Measurements from ENCODE around the gene ZNF816.
"Not testable (repeated sequence)": the region's sequence is repeated elsewhere in the genome, so short reads cannot be mapped to it uniquely, and the experiment has no call there.

The ZNF816 gene

DNA sequence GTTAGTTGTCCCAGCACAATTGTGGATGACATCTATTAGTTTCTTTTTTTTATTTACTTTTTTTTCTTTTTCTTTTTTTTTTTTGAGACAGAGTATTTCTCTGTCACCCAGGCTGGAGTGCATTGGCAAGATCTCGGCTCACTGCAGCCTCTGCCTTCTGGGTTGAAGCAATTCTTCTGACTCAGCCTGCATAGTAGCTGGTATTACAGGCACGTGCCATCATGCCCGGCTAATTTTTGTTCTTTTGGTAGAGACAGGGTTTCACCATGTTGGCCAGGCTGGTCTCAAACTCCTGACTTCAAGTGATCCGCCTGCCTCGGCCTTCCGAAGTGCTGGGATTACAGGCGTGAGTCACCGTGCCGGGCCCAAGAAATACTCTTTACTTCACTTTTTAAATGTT lies 38.0 kb downstream of the ZNF816 start:
- not testable (repeated sequence) for DNase-seq (ENCODE audit: low spot score)

DNA sequence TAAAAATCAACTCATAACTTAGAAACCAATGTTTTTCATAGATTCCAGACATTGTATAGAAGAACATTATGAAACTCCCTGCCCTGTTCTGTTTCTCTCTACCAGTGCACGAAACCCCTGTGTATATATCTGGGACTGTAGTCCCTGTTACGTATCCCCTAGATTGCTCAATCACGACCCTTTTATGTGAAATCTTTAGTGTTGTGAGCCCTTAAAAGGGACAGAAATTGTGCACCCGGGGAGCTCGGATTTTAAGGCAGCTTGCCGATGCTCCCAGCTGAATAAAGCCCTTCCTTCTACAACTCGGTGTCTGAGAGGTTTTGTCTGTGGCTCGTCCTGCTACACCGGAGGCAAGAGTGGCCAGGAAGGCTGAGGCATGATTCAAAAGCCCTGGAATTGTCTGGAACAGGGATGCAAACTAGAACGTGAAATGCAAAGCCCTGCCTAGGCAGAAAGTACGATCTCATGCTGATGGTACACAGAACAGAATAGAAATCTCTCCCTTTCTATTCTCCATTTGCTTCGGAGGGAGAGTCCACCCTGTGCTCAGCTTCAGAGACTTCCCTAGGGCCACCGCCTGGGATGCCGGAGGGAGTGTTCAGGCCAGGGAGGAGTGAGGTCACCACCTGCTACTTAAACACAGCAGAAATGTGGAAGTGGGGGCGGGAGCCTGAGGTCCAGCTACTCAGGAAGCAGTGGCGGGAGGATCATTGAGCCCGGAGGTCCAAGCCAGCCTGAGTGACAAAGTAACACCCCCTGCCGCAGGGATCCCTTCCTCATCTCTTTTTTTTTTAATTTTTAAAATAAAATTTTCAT lies 38.7 kb downstream of the ZNF816 start:
- DNase-seq (ENCODE audit: low spot score): peak; percentile 39

DNA sequence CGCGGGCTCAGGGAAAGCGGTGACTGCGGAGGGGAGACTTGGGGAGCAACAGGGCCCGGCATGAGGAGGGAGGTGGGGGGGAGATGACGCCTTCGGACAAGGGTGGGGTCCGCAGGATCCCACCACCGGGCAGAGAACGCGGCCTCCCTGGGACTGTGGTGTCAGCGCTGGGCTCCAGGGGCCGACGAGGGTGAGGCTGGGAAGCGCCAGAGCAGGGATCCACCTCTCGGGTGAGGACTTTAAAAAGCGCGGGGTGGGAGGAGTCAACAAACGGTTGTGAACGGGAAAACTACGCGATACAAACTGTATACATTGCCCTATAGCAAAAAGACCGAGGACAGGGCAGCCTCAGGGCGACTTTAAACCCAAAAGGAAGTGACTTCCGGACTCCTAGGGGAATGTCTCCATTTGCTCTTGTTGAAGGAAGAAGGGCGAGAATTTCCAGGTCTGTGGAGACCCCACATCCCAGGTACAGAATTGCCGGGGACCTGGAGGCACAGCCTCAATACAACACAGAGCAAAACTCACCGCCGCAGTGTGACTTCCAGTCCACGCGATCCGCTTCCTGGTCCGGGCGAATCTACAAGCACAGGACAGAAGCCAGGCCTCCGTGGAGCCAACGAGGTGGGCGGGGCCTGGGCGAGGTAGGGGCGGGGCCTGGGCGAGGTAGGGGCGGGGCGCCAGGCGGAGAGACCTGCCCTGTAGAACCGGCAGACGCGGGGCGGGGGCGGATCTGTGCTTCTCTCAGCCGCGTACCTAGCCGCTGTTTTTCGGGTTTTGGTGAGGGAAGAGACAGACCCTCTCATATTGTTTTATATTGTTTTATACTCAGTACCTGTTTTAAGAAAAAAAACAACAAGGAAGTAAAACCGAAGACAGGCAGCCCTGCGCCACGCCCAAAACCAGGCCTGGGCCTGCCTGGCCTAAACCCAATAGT lies 39.6 kb downstream of the ZNF816 start, which contains the start of gene ZNF888:
TSS of gene ZNF888 (minus strand) at position 588 of the 937 bp plus-strand sequence. CDS start 5,555 bp downstream, outside the sequence.
- DNase-seq (ENCODE audit: low spot score): peak; percentile 93

DNA sequence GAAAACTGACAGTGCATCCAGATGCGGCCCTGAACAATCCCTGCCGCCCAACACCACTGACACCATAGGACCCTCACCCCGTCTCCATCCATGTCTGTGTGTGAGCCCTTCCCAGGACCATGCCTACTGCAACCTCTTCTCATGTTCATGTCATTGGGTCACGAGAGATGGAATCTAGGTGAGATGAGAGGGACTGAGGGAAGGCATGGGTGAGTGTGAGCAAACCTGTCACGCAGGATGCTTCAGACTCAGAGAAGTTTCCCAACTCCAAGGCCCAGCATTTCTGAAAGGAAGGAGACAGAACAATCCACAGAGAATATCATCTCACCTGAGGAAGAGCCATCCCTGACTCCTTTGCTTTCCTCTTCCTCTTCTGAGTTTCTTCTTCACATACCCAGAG lies 45.1 kb downstream of the ZNF816 start:
- no peak for DNase-seq (ENCODE audit: low spot score)

DNA sequence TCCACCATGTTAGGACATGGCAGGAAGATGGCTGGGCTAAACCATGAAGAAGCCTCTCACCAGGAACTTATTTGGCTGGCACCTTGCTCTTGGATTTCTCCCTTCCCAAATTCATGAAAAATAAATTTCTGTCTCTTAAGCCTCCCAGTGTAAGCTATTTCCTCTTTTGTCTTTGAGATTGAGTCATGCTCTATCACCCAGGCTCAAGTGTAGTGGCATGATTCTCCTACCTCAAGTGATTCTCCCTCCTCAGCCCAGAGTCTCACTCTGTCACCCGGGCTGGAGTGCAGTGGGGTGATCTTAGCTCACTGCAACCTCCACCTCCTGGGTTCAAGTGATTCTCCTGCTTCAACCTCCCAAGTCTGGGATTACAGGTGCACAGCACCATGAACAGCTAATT lies 52.0 kb downstream of the ZNF816 start:
- DNase-seq (ENCODE audit: low spot score): no peak

DNA sequence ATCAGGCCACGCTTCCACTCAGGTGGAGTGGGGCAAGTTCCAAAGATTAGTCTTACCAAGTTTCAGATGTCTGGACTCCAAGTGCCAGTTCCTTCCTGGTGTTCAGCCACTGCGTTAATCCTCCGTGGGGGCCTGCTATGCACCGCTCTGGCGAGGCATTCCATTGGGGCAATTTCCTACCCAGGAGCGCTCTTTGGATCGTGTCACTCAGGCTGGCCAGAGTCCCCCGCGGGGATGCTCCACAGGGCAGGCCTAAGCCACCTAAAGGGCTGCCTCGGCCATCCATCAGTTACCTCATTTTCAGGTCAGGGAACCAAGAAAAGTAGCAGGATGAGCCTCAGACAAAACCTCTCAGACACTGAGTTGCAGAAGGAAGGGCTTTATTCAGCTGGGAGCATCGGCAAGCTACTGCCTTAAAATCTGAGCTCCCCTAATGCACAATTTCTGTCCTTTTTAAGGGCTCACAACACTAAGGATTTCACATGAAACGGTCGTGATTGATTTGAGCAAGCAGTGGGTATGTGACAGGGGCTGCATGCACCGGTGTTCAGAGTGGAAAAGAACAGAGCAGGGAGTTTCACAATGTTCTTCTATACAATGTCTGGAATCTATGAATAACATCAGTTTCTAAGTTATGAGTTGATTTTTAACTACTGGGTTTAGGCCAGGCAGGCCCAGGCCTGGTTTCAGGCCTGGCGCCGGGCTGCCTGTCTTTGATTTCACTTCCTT lies 58.5 kb downstream of the ZNF816 start:
- DNase-seq (ENCODE audit: low spot score): not testable (repeated sequence)

DNA sequence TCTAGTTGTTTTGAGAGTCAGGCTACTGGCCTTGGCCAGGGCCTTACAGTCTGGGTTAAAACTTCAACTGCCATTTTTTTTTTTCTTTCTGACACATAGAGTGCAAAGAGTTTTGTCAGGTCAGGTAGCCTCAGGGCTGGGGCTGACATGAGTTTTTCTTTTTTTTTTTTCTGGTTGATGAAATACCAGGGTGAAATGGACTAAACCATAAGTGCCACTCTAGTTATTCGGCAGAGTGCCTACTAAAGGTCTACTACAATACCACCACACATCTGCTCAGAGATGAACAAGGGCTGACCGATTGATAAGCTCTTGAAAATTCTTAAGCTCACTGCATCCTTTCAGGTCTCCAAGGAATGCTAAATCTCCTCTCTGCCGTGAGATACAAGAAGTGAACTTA lies 60.8 kb downstream of the ZNF816 start:
- DNase-seq (ENCODE audit: low spot score): no peak
